Endothelial cell of umbilical vein (primary cell): ENCODE measurements around the gene TBATA. TPM values are rescaled to one million over a fixed set of nuclear protein-coding genes. Genes with fewer than 3 reads are reported as not detected.

Experiments used
- BruUV-seq: library from RNA; stranded (reverse); fragments of 400-500 nt; replicated peaks from 2 replicates; lab custom pipeline; 2021; lab: Mats Ljungman, UMichigan
- CTCF ChIA-PET: fragments of 300-600, 350-600 bp; sonication (Branson Sonifier 250); formaldehyde crosslinking; loops from one replicate; lab custom pipeline; 2021; ENCODE audit warnings: antibody characterized with exemption, inconsistent platforms; lab: Charles Lee
- POLR2A ChIA-PET: fragments of 300-600, 350-600 bp; sonication (Branson Sonifier 250); formaldehyde crosslinking; loops from one replicate; lab custom pipeline; 2021; ENCODE audit warnings: antibody characterized with exemption, inconsistent platforms; lab: Charles Lee
- DNase-seq: peaks from one replicate; pipeline ENCODE4 v3.0.0-alpha.2; 2011; ENCODE audit warnings: low read depth, low spot score
- FAIRE-seq: peaks from 2 replicates; lab custom pipeline; 2011; peaks lifted over from hg19 to GRCh38; lab: Jason Lieb, UNC
- H2AFZ ChIP-seq: 2 replicates; pipeline ENCODE4 v1.6.0; 2012; ENCODE audit warnings: low read depth, low read length, control low read depth, inconsistent platforms
- H3K27ac ChIP-seq: 2 replicates; pipeline ENCODE4 v1.5.1; 2011; ENCODE audit warnings: low read depth, mild to moderate bottlenecking, control low read depth, low read length, moderate library complexity; ENCODE audit not compliant: insufficient read depth
- H3K27me3 ChIP-seq, 2 experiments: 2 replicates each; pipeline versions ENCODE4 v1.6.0 to v1.6.1; 2011; ENCODE audit warnings: low read length in 2 of 2, mixed read lengths in 1 of 2; ENCODE audit not compliant: control insufficient read depth in 2 of 2, insufficient read depth in 2 of 2
- H3K36me3 ChIP-seq, 2 experiments: 2 replicates in 1 of 2; 3 replicates in 1 of 2; pipeline ENCODE4 v1.5.1; 2011; ENCODE audit warnings: low read length in 2 of 2, mild to moderate bottlenecking in 1 of 2, moderate library complexity in 1 of 2; ENCODE audit not compliant: control insufficient read depth in 2 of 2, insufficient read depth in 2 of 2; ENCODE audit errors: extremely low read depth in 1 of 2
- H3K4me1 ChIP-seq: 3 replicates; pipeline ENCODE4 v1.5.1; 2011; ENCODE audit warnings: mild to moderate bottlenecking, low read length; ENCODE audit not compliant: control insufficient read depth, insufficient read depth; ENCODE audit errors: extremely low read depth
- H3K4me2 ChIP-seq: 2 replicates; pipeline ENCODE4 v1.6.1; 2011; ENCODE audit warnings: low read length, control low read depth, mixed read lengths; ENCODE audit not compliant: insufficient read depth
- H3K4me3 ChIP-seq, 3 experiments: fragments of 200-600 bp in 1 of 3; sonication (generic), shearing (Covaris generic) in 1 of 3; replicated peaks in 1 of 3; 2 replicates each; pipeline ENCODE4 v1.5.1; 2011 to 2016; ENCODE audit warnings: control low read depth in 3 of 3, low read length in 3 of 3, mild to moderate bottlenecking in 2 of 3, inconsistent platforms in 1 of 3, low read depth in 1 of 3, moderate library complexity in 1 of 3; ENCODE audit not compliant: insufficient read depth in 1 of 3
- H3K79me2 ChIP-seq: 2 replicates; pipeline ENCODE4 v1.6.0; 2012; ENCODE audit warnings: low read length, inconsistent platforms; ENCODE audit not compliant: control insufficient read depth, insufficient read depth
- H3K9ac ChIP-seq: replicated peaks from 2 replicates; pipeline ENCODE3; 2011; ENCODE audit warnings: low read length, control low read depth; ENCODE audit not compliant: insufficient read depth; ENCODE audit errors: extremely low read depth
- H3K9me1 ChIP-seq: replicated peaks from 3 replicates; pipeline ENCODE4 v1.6.0; 2011; ENCODE audit warnings: mild to moderate bottlenecking, low read length; ENCODE audit not compliant: control insufficient read depth, insufficient read depth; ENCODE audit errors: extremely low read depth
- H3K9me3 ChIP-seq: replicated peaks from 2 replicates; pipeline ENCODE4 v1.5.1; 2012; ENCODE audit warnings: low read length, inconsistent platforms; ENCODE audit not compliant: control insufficient read depth, insufficient read depth
- H4K20me1 ChIP-seq: replicated peaks from 2 replicates; pipeline ENCODE3; 2011; ENCODE audit warnings: mild to moderate bottlenecking, low read length; ENCODE audit not compliant: control insufficient read depth, insufficient read depth; ENCODE audit errors: extremely low read depth
- EZH2 ChIP-seq: IDR thresholded peaks from 2 replicates; pipeline ENCODE4 v1.6.1; 2012; ENCODE audit warnings: borderline replicate concordance, low read depth, mild to moderate bottlenecking, moderate library complexity, low read length, inconsistent platforms; ENCODE audit not compliant: severe bottlenecking
- FOS ChIP-seq: IDR thresholded peaks from 2 replicates; pipeline ENCODE4 v1.6.1; 2011; ENCODE audit warnings: mild to moderate bottlenecking, low read length, moderate library complexity, borderline replicate concordance; ENCODE audit not compliant: insufficient read depth
- GATA2 ChIP-seq: IDR thresholded peaks from 2 replicates; pipeline ENCODE4 v1.7.0; 2011; ENCODE audit warnings: low read depth, mild to moderate bottlenecking, moderate library complexity, mixed read lengths, low read length; ENCODE audit not compliant: insufficient read length, insufficient read depth
- JUN ChIP-seq: IDR thresholded peaks from 2 replicates; pipeline ENCODE4 v1.6.1; 2011; ENCODE audit warnings: borderline replicate concordance, low read depth; ENCODE audit not compliant: insufficient read length, insufficient read depth
- MYC ChIP-seq: IDR thresholded peaks from one replicate; pipeline ENCODE4 v1.6.1; 2011; ENCODE audit warnings: mild to moderate bottlenecking, low read depth, low read length
- POLR2A ChIP-seq: IDR thresholded peaks from 2 replicates; pipeline ENCODE4 v1.6.1; 2012; ENCODE audit warnings: low read depth, mild to moderate bottlenecking, control low read depth, low read length
- POLR2AphosphoS5 ChIP-seq: IDR thresholded peaks from 2 replicates; pipeline ENCODE4 v1.6.1; 2012; ENCODE audit warnings: low read depth, mild to moderate bottlenecking, control low read depth, low read length, moderate library complexity; ENCODE audit not compliant: insufficient read depth
- dilution Hi-C: fragments of 300-500 bp; cut with MboI; formaldehyde crosslinking; loops from one replicate; pipeline ENCODE4 v1.15.0; 2019; ENCODE audit warnings: low sequenced_read_pairs; ENCODE audit not compliant: extremely low pct_ligation_motif_present
- intact Hi-C: fragments of 100-400 bp; cut with micrococcal nuclease; formaldehyde crosslinking; loops from one replicate; pipeline ENCODE4 v1.10.0; 2022
- polyA plus RNA-seq, 4 experiments: library from polyadenylated mRNA; depleted of rRNA in 3 of 4; stranded (reverse) in 3 of 4; unstranded in 1 of 4; fragments of >200 nt; gene quantifications; 2 replicates each; pipeline versions ENCODE4 v1.2.1 to v1.2.3, GENCODE V29; 2011 to 2012; ENCODE audit warnings: missing spikeins in 1 of 4
- total RNA-seq: library from RNA; stranded (reverse); gene quantifications from 2 replicates; pipeline ENCODE4 v1.2.3, GENCODE V29; 2021
- TF ChIP-seq, protein P1 (sequence below), 2 donors: IDR thresholded peaks; 1 replicate in 1 of 2; 2 replicates in 1 of 2; pipeline ENCODE4 v1.5.1; 2011; ENCODE audit warnings: low read length in 2 of 2, mild to moderate bottlenecking in 2 of 2, moderate library complexity in 2 of 2, control low read depth in 1 of 2, inconsistent platforms in 1 of 2, low read depth in 1 of 2; ENCODE audit not compliant: insufficient read depth in 1 of 2; ENCODE audit errors: extremely low read depth in 1 of 2
- TF ChIP-seq, protein P2 (sequence below): IDR thresholded peaks from 2 replicates; pipeline ENCODE4 v1.6.1; 2011; ENCODE audit not compliant: insufficient read depth, insufficient read length

TBATA gene
- total and polyA plus RNA-seq, 2 donors (not counting 3 experiments of a cell fraction or from before 2014, with no cell fraction given) = not detected

DNA sequence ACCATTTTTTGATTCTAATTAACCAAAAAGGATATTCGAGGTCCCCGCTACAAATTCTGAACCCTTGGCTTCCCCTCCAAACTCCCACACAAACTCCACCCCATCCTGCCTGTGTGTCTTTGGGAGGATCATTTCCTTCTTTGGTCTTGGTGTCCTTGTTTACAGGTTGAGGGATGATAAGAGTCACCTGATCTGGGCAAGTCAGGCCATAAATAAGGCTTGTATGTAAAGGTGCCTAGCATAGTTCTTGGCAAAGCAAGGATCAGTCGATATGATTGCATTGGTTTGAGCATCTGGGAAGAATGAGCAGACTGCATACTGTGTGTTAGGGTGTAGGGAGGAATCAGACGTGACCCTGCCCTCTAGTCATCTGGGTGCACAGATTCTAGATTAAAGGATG lies 28.9 kb upstream of the TBATA start:
- Histone ChIP-seq H3K4me2 (no peak overlapping the region), H3K4me3 (no peak overlapping the region), H3K36me3 (no peaks in the 10 kb centered on the region), H3K4me1 (peaks cover 3% of the 10 kb centered on the region), H3K9ac (no peak overlapping the region), H4K20me1 (no peaks in the 10 kb centered on the region), H2AFZ (no peak overlapping the region), H3K27me3 (peaks cover 2 to 6% of the 10 kb centered on the region in 2 experiments), H3K27ac (no peak overlapping the region), H3K9me1 (no peaks in the 10 kb centered on the region), H3K79me2 (peaks cover 12% of the 10 kb centered on the region), H3K9me3 (no peaks in the 10 kb centered on the region)
- FAIRE-seq = no peak
- DNase-seq = no peak
- intact Hi-C loops = no loop called here
- BruUV-seq = no TSS peak
- CTCF ChIA-PET = interaction anchor here (1.0 to 1.4 kb wide), 2 partner anchors 66 to 89 kb away, joined by 3 to 4 read pairs; no protein-coding TSS in a partner anchor
- POLR2A ChIA-PET = no interaction called here
- dilution Hi-C loops = no loop called here
- TF ChIP-seq POLR2AphosphoS5 (no peak), EZH2 (no peak), POLR2A (no peak), FOS (no peak), GATA2 (no peak), MYC (no peak), JUN (no peak)
- TF ChIP-seq, protein P1, sequence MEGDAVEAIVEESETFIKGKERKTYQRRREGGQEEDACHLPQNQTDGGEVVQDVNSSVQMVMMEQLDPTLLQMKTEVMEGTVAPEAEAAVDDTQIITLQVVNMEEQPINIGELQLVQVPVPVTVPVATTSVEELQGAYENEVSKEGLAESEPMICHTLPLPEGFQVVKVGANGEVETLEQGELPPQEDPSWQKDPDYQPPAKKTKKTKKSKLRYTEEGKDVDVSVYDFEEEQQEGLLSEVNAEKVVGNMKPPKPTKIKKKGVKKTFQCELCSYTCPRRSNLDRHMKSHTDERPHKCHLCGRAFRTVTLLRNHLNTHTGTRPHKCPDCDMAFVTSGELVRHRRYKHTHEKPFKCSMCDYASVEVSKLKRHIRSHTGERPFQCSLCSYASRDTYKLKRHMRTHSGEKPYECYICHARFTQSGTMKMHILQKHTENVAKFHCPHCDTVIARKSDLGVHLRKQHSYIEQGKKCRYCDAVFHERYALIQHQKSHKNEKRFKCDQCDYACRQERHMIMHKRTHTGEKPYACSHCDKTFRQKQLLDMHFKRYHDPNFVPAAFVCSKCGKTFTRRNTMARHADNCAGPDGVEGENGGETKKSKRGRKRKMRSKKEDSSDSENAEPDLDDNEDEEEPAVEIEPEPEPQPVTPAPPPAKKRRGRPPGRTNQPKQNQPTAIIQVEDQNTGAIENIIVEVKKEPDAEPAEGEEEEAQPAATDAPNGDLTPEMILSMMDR (IDR thresholded peaks at IDR 0.05; ENCODE audit: extremely low read depth in 1 of 2, insufficient read depth in 1 of 2, low read depth in 1 of 2, low read length in 2 of 2) = no peak
- TF ChIP-seq, protein P2, sequence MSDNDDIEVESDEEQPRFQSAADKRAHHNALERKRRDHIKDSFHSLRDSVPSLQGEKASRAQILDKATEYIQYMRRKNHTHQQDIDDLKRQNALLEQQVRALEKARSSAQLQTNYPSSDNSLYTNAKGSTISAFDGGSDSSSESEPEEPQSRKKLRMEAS = no peak
